ENCODE results near the gene PRKAG2.

PRKAG2 gene

DNA sequence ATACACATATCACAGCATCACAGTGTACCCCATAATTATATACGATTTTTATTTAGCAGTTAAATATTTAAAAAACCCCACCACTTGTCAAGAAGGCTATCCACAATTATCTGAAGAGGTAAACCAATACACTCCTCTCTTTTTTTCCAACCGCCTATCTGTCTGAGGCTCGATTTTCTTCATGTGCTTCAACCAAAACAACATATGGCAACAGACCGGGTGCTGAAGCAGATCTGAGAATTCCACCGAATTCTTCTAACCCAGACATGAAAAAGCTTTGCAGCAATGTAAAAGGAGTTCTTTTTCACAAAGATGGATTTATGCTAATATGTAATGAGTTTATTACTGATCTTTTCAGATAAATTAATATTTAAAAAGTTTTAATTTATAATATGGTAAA is 224.8 kb downstream of the PRKAG2 start:
- TF ChIP-seq, protein P1, sequence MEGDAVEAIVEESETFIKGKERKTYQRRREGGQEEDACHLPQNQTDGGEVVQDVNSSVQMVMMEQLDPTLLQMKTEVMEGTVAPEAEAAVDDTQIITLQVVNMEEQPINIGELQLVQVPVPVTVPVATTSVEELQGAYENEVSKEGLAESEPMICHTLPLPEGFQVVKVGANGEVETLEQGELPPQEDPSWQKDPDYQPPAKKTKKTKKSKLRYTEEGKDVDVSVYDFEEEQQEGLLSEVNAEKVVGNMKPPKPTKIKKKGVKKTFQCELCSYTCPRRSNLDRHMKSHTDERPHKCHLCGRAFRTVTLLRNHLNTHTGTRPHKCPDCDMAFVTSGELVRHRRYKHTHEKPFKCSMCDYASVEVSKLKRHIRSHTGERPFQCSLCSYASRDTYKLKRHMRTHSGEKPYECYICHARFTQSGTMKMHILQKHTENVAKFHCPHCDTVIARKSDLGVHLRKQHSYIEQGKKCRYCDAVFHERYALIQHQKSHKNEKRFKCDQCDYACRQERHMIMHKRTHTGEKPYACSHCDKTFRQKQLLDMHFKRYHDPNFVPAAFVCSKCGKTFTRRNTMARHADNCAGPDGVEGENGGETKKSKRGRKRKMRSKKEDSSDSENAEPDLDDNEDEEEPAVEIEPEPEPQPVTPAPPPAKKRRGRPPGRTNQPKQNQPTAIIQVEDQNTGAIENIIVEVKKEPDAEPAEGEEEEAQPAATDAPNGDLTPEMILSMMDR (IDR thresholded peaks at IDR 0.05; ENCODE audit: low read depth, low read length) = no peak
- H3K4me3 ChIP-seq (replicated peaks in 1 of 2; ENCODE audit: low read depth in 2 of 2, low read length in 2 of 2) = no peak overlapping the region
- no peak for DNase-seq (ENCODE audit: low read depth in 2 of 2)

DNA sequence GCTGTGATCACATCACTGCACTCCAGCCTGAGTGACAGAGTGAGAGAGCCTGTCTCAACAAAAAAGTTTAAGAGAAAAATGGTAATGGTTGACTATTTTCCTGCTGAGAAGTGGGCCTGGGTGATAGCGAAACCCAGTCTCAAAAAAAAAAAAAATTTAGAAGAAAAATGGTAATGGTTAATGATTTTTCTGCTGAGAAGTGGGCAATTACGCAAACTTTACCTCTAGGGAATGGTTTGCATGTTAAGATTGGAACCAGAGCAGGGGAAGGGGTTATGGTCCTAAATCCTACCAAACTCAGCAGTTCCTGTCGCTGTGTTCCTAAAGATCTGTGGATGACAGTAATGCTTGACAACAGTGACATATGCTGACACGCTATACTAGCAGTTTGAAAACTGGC is 226.8 kb downstream of the PRKAG2 start:
- H3K4me3 ChIP-seq (replicated peaks in 1 of 2; ENCODE audit: low read depth in 2 of 2, low read length in 2 of 2) = no peak overlapping the region
- no peak for DNase-seq (ENCODE audit: low read depth in 2 of 2)

DNA sequence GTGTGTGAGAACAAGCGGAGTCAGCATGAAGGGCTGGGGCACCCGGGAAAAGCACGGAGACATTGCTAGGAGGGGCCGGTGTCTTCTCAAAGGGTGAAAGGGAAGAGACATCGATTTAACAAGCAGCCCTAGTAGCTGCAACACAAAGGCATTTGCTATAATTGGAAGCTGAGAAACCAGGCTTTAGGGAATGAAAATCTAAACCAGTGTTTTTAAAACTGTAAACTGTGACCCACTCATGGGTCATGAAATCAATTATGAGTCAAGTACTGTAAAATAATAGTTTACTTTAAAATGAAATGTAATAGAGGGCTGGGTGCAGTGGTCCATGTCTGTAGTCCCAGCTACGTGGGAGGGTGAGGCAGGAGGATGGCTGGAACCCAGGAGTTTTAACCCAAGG is 228.5 kb downstream of the PRKAG2 start:
- no peak for DNase-seq (ENCODE audit: low read depth in 2 of 2)
- TF ChIP-seq, protein P1 (IDR thresholded peaks at IDR 0.05; ENCODE audit: low read depth, low read length) = no peak
- H3K4me3 ChIP-seq (replicated peaks in 1 of 2; ENCODE audit: low read depth in 2 of 2, low read length in 2 of 2) = no peak overlapping the region

More for the DNA sequence above, 226.8 kb downstream of the PRKAG2 start:
- TF ChIP-seq, protein P1 (IDR thresholded peaks at IDR 0.05; ENCODE audit: low read depth, low read length) = no peak

DNA sequence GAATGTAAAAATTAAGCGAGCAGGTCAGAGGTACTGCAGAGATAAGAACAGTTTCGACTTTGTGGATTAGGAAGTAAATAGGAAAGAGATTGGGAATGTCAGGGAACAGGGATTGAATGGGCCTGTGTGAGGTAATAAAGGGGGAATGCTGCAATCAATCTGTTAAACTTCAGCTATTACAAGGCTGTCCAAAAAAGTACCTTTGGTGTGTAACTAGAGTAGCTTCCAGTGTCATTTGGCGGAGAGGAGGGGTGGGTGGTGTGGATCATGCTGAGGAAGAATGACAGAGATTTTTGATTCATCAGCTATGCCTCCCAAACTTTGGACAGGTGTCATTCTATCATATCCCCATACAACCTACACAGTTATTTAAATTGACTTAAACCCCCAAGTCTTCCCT is 229.0 kb downstream of the PRKAG2 start:
- no peak for DNase-seq (ENCODE audit: low read depth in 2 of 2)
- H3K4me3 ChIP-seq (replicated peaks in 1 of 2; ENCODE audit: low read depth in 2 of 2, low read length in 2 of 2) = no peak overlapping the region
- TF ChIP-seq, protein P1 (IDR thresholded peaks at IDR 0.05; ENCODE audit: low read depth, low read length) = no peak

DNA sequence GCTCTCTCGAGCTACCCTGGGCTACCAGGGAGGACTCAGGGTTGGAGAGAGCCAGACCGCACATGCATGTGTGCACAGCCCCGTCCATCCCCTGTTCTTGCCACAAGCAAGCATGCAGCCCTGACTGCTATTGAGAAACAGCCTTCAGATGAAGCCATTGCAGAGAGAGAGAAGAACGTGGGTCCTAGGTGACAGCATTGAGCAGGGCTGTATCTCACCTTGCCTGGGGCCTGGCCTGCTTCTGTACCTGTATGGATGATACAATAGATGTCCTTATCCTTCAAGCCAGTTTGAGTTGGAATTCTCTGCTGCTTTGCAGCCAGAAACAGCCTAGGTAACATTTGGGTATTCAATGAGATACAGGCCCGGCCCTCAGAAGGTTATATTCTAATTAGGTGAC is 229.9 kb downstream of the PRKAG2 start:
- DNase-seq (ENCODE audit: low read depth in 2 of 2) = no peak
- TF ChIP-seq, protein P1 (IDR thresholded peaks at IDR 0.05; ENCODE audit: low read depth, low read length) = no peak
- no peak overlapping the region for H3K4me3 ChIP-seq (replicated peaks in 1 of 2; ENCODE audit: low read depth in 2 of 2, low read length in 2 of 2)

DNA sequence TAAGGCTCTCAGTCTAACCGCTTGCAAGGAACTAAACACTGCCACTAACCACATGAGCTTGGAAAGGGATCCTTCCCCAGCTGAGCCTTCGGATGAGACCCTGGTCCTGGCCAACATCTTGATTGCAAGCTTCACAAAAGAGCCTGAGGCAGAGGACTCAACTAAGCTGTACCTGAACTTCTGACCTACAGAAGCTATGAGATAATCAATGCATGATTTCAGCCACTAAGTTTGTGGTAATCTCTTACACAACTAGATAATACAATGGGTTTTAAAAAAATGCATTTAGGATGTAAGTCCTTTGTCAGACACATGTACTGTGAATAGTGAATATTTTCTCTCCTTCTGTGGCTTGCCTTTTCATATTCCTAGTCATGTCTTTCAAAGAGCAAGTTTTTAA is 231.6 kb downstream of the PRKAG2 start:
- DNase-seq (ENCODE audit: low read depth in 2 of 2) = no peak
- H3K4me3 ChIP-seq (replicated peaks in 1 of 2; ENCODE audit: low read depth in 2 of 2, low read length in 2 of 2) = no peak overlapping the region
- TF ChIP-seq, protein P1 (IDR thresholded peaks at IDR 0.05; ENCODE audit: low read depth, low read length) = no peak

DNA sequence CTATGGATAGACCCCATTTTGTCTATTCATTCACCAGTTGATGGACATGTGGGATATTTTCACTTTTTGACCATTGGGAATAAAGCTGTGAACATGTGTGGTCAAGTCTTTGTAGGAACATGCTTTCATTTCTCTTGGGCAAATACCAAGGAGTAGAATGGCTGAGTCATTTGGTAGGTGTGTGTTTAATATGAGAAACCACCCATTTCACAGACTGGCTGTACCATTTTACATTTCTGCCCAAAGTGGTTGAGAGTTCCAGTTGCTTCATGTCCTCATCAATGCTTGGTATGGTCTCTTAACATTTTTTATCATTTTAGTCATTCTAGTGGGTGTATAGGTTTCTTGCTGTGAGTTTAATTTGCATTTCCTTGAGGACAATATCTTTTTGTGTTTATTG is 232.4 kb downstream of the PRKAG2 start:
- peak in 1 of 2 donors; percentile 19 for DNase-seq (ENCODE audit: low read depth in 2 of 2)
- H3K4me3 ChIP-seq (replicated peaks in 1 of 2; ENCODE audit: low read depth in 2 of 2, low read length in 2 of 2) = no peak overlapping the region
- TF ChIP-seq, protein P1 (IDR thresholded peaks at IDR 0.05; ENCODE audit: low read depth, low read length) = no peak
